Rectal smooth muscle tissue (tissue), 1 donor: ENCODE data around the gene BBX.

Experiments used
- H3K27ac ChIP-seq: one replicate; pipeline ENCODE4 v1.7.0; 2013; ENCODE audit warnings: low read depth, low read length, inconsistent platforms
- H3K27me3 ChIP-seq: one replicate; pipeline ENCODE4 v1.7.0; 2013; ENCODE audit warnings: low read length; ENCODE audit not compliant: control insufficient read depth, insufficient read depth
- H3K36me3 ChIP-seq: one replicate; pipeline ENCODE4 v1.7.0; 2013; ENCODE audit warnings: low read length; ENCODE audit not compliant: control insufficient read depth, insufficient read depth
- H3K4me1 ChIP-seq: one replicate; pipeline ENCODE4 v1.7.0; 2013; ENCODE audit warnings: low read length; ENCODE audit not compliant: control insufficient read depth, insufficient read depth
- H3K4me3 ChIP-seq: one replicate; pipeline ENCODE4 v1.7.0; 2013; ENCODE audit warnings: low read length
- H3K9ac ChIP-seq: one replicate; pipeline ENCODE4 v1.7.0; 2013; ENCODE audit warnings: low read length

BBX gene

DNA sequence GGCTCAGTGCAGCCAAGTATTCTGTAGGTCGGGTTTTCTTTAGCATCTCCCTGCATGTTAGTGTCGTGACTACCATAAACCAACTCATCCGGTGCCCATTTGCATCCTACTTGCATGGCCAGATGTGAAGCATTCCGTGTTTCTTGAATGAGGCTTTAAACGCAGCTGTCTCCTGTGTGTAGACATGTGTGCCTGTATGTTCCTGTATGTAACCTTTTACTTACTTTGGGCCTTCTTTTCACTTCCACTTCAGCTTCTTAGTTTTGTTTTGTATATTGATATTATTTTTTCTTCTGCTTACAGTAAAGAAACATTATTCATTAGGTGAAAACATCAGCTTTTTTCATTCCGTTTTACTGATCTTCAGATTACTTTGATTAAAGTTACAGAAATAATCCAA lies 267.9 kb downstream of the BBX start:
- Histone ChIP-seq H3K9ac (no peak overlapping the region), H3K27ac (no peak overlapping the region), H3K4me1 (no peaks in the 10 kb centered on the region), H3K4me3 (no peak overlapping the region), H3K27me3 (no peaks in the 10 kb centered on the region), H3K36me3 (peaks cover 7% of the 10 kb centered on the region)

DNA sequence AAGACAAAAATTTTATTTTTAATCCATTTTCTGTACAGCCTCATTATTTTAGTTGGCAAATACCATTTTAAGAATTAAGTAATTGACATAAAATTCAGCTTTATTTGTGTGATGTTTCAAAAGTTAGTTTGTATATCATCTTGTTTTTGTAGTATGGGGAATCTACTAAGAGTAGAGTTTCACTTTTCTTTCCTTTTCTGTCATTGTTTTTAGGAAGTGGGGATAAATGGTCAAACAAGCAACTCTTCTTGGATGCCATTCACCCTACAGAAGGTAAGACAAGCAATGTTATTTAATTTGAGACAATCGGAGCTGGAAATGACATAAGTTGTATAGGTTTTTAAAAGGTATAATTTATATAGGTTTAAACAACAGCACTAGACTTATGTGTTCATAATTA lies 268.3 kb downstream of the BBX start:
- Histone ChIP-seq H3K4me3 (no peak overlapping the region), H3K36me3 (peaks cover 7% of the 10 kb centered on the region), H3K27me3 (no peaks in the 10 kb centered on the region), H3K27ac (no peak overlapping the region), H3K4me1 (no peaks in the 10 kb centered on the region), H3K9ac (no peak overlapping the region)

DNA sequence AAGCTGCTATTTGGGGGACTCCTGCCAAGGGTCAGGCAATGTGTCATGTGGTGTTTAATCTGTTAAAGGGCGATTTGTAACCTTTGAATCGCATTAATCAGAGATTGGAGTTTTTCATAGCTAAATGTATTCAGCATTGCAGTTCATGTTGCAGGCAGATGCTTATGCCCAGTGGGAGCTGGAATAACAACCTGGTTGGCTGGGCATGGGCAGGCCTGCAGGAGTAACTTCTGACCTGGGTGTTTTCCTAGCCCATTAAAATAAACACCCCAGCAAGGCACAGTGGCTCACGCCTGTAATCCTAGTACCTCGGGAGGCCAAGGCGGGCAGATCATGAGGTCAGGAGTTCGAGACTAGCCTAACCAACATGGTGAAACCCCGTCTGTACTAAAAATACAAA lies 268.7 kb downstream of the BBX start:
- no peaks in the 10 kb centered on the region for H3K27me3 ChIP-seq
- no peak overlapping the region for H3K4me3 ChIP-seq
- H3K36me3 ChIP-seq, result peaks cover 7% of the 10 kb centered on the region
- no peaks in the 10 kb centered on the region for H3K4me1 ChIP-seq
- H3K27ac ChIP-seq, result no peak overlapping the region
- no peak overlapping the region for H3K9ac ChIP-seq

DNA sequence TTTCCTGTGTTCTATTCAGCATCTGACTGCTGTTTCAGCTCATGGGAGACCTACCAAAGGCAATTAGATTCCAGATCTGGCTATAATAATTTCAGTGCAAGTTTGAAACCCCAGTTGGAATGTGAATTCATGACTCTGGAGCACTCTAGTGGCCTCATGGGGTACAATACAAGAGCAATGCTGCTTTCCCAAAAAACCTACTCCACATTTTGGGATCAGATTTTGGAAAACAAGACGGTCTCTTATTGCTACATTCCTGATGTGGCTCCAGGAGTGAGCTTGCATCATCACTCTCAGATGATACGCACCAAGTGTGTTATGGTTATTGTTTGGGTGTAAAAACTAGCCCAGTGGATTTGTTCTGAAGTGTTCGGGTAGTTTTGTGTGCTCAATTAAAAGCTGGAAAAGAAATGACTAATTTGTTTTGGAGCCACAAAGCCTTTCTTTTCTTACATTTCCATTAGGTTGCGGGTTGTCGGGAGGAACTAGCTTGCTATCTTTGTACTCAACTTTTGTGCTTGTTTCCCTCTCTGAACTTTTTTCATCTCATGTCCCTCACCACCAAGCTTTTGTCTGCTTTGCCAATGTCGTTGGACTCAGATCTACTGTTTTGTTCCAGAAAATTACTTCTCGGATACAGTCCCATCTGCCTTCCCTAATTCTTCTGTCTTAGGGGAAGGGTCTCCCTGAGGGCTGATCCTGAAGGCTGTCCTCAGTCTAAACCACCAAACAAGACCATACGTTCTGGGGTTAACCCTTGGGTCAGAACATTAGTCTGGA lies 272.1 kb downstream of the BBX start:
- no peaks in the 10 kb centered on the region for H3K4me1 ChIP-seq
- no peak overlapping the region for H3K27ac ChIP-seq
- H3K9ac ChIP-seq, result no peak overlapping the region
- H3K27me3 ChIP-seq, result no peaks in the 10 kb centered on the region
- no peak overlapping the region for H3K4me3 ChIP-seq
- H3K36me3 ChIP-seq, result peaks cover 12% of the 10 kb centered on the region

DNA sequence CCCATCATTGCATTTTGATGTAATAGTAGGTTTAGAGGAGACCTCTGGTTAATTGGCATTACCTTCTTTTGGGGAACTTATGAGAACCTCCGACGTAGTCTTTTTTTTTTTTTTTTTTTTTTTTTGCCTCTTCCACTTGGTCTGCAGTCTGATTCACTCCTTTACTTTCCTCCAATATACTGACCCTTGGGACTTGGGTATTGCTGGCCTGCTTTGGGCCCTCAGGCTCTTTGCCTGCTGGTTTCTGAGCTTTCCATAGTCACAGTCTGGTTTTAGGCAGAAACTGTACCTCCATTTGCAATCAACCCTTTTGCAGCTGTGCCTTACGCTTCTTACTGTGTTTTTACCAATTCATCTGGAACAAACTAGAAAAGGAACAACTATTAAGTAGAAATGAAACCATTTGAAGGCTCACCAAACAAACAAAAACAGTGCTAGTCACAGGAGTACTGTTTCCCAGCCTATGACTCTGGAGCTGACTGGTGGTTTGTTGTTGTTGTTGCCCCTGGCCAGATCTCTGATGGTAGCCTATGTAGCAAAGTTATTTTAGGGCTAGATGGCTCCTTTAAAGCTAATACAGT lies 272.8 kb downstream of the BBX start:
- Histone ChIP-seq H3K9ac (no peak overlapping the region), H3K27me3 (no peaks in the 10 kb centered on the region), H3K27ac (no peak overlapping the region), H3K4me1 (no peaks in the 10 kb centered on the region), H3K36me3 (peaks cover 8% of the 10 kb centered on the region), H3K4me3 (no peak overlapping the region)

DNA sequence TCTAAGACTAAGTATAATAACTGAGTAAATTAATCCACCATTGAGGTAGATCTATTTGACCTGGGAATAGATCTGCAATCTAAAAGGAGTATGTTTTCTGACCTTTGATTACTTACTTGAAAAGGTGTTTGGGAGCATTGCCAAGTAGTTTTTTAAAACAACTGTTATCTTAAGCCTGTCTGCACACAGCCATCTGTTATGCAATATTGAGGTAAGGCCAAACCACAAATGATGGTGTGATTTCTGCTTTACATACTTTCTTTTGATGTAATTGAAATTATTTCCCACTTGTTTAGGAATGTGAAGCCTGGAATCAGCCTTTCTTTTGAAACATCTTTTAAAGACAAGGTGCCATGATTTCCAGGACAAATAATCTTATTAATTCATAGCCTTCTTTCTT lies 274.0 kb downstream of the BBX start:
- H3K4me1 ChIP-seq, result no peaks in the 10 kb centered on the region
- H3K4me3 ChIP-seq, result no peak overlapping the region
- no peak overlapping the region for H3K27ac ChIP-seq
- no peak overlapping the region for H3K9ac ChIP-seq
- peaks cover 12% of the 10 kb centered on the region for H3K36me3 ChIP-seq
- no peaks in the 10 kb centered on the region for H3K27me3 ChIP-seq

DNA sequence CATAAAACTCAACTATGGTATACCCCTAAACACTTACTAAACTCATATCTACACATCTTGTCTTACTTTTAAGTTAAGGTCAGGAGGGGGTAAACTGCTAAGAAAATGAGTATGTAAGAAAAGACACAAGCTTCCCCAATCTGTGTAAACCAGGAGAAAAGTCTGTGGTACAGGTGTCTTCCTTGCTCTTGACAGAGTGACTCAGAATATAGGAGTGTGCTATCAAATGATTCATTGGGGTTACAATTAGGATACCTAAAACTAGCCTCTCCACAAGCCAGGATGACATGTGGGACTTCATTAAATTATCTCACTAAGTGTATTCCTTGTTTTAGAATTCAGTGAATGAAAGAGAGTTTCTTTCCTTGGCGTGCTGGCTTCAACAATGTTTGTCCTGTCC lies 274.8 kb downstream of the BBX start:
- Histone ChIP-seq H3K27me3 (no peaks in the 10 kb centered on the region), H3K9ac (no peak overlapping the region), H3K4me3 (no peak overlapping the region), H3K27ac (no peak overlapping the region), H3K4me1 (no peaks in the 10 kb centered on the region), H3K36me3 (peaks cover 19% of the 10 kb centered on the region)

DNA sequence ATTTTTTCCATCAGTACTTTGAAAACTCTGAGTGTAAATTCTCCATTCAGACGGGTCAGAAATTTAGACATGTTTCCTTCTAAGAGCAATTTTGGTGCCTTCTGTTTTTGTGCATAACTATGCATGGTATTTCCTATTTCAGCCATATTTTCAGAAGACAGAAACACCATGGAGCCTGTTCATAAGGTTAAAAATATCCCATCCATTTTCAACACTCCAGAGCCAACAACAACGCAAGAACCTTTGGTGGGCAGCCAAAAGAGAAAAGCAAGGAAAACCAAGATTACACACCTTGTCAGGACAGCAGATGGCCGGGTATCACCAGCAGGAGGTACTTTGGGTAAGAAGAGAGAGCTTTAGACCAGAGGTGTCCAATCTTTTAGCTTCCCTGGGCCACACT lies 275.6 kb downstream of the BBX start:
- H3K36me3 ChIP-seq, result peaks cover 21% of the 10 kb centered on the region
- no peaks in the 10 kb centered on the region for H3K4me1 ChIP-seq

DNA sequence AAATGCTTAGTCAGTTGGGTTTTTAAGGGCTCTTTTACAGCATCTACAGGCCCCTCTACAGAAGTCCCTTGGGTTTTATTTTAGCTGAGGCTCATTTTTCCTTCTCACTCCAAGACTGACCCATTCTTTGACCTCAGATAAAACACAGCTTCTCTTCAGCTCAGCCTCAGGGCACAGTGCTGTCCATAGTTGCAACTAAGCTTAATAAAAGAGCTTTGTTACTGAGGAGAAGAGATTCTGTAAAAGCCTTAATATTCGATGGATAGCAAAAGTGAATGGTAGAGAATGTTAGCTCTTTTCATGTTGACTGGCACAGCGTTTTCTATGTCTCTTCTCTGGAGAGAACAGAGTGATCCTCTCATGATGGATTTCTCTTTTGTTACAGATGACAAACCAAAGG lies 277.9 kb downstream of the BBX start:
- Histone ChIP-seq H3K27ac (no peak overlapping the region), H3K4me3 (no peak overlapping the region), H3K27me3 (no peaks in the 10 kb centered on the region), H3K4me1 (no peaks in the 10 kb centered on the region), H3K36me3 (peaks cover 24% of the 10 kb centered on the region), H3K9ac (no peak overlapping the region)

More for the DNA sequence above, 275.6 kb downstream of the BBX start:
- Histone ChIP-seq H3K27me3 (no peaks in the 10 kb centered on the region), H3K27ac (no peak overlapping the region), H3K4me3 (no peak overlapping the region), H3K9ac (no peak overlapping the region)

DNA sequence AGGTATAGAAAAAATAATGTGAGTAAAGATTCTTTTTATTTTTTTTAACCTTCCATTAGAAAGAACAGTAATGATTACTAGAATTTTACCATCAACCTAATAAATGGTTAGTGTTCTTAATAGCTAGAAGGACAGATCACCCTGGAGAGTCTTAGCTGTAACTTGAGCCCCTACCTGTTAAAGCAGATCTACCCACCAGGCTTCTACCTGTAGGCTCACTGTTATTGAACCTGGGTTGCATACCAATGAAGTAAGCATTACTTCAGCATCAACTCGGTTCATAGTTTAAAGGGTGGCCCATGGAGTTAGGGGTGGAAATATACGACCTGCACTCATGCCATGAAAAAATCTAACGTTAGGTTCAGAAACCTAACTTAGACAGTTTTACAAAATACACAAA lies 280.4 kb downstream of the BBX start:
- H3K27me3 ChIP-seq, result no peaks in the 10 kb centered on the region
- no peak overlapping the region for H3K9ac ChIP-seq
- H3K4me3 ChIP-seq, result no peak overlapping the region
- H3K4me1 ChIP-seq, result no peaks in the 10 kb centered on the region
- no peak overlapping the region for H3K27ac ChIP-seq
- peaks cover 24% of the 10 kb centered on the region for H3K36me3 ChIP-seq

DNA sequence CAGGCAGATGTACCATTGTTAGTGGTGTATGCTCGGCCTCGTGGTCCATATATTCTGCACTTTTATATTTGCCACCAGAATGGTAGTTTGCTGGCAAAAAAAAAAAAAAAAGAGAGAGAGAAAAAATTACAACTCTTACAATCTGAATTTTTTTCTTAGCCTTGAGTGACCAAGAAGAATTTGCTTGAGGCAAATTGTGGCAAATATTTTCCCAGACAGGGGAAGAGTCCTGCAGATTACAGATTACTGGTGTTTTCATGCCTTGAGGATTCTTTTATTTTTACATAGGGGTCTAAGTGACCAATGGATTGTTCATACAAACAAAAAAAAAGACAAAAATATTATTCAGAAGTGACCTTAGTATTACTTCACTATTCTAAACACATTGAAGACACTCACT lies 283.3 kb downstream of the BBX start:
- Histone ChIP-seq H3K27ac (no peak overlapping the region), H3K4me3 (no peak overlapping the region), H3K27me3 (no peaks in the 10 kb centered on the region), H3K36me3 (peaks cover 16% of the 10 kb centered on the region), H3K9ac (no peak overlapping the region), H3K4me1 (no peaks in the 10 kb centered on the region)

DNA sequence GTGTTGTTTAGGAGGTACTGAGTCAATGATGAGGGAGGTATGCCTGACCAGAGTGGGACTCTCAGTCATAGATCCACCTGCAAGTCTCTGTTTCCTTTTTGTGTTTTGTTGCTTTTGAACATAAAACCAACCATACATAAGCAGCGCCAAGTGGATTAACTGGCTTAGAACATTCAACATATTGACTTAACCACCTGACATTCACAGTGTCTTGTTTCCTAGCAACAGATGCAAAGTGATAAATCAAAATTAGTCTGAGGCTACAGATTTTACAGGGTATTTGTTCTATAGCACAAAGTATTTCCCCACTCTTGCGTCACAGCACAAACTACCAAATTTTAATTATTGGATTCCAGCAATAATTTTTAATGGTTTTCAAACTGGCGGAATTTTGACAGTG lies 283.8 kb downstream of the BBX start:
- Histone ChIP-seq H3K9ac (no peak overlapping the region), H3K4me1 (no peaks in the 10 kb centered on the region), H3K27me3 (no peaks in the 10 kb centered on the region), H3K27ac (no peak overlapping the region), H3K4me3 (no peak overlapping the region), H3K36me3 (peaks cover 14% of the 10 kb centered on the region)
